Measurements from ENCODE around the gene STAG1. TPM values are rescaled to one million over a fixed set of nuclear protein-coding genes. Genes with fewer than 3 reads are reported as not detected.

Gene STAG1
- total RNA-seq, 6 experiments from 2014 or later: 33.7 to 45.3 (median 43.8) TPM

GRCh38 chr3:136543385-136543784 lies 208.8 kb downstream of the STAG1 start:
- Mint-ChIP-seq H3K4me1 (ENCODE audit: low read depth) (peaks cover 55% of the 10 kb centered on the region), H3K27ac (peak overlapping the region; percentile 32; the same call in 1 of the 2 replicates), H3K9me3 (no peaks in the 10 kb centered on the region), H3K36me3 (ENCODE audit: low read depth) (peaks cover under 1% of the 10 kb centered on the region; the same call in 1 of the 2 replicates), H3K27me3 (ENCODE audit: insufficient read depth) (no peaks in the 10 kb centered on the region; the same call in 1 of the 2 replicates), H3K4me3 (no peak overlapping the region; the same call in 1 of the 2 replicates)
- DNase-seq: no peak
- no peak for TF ChIP-seq CTCF (IDR thresholded peaks at IDR 0.05)

GRCh38 chr3:136535906-136536305 lies 216.3 kb downstream of the STAG1 start:
- peaks cover 2% of the 10 kb centered on the region; the same call in 1 of the 2 replicates for H3K27me3 Mint-ChIP-seq (ENCODE audit: insufficient read depth)
- no peak overlapping the region; the same call in 1 of the 2 replicates for H3K4me3 Mint-ChIP-seq

GRCh38 chr3:136532766-136533165 lies 219.4 kb downstream of the STAG1 start:
- Mint-ChIP-seq H3K9me3 (peaks cover 10% of the 10 kb centered on the region), H3K27ac (no peak overlapping the region), H3K27me3 (ENCODE audit: insufficient read depth) (peaks cover 2% of the 10 kb centered on the region; the same call in 1 of the 2 replicates), H3K4me3 (no peak overlapping the region), H3K4me1 (ENCODE audit: low read depth) (peaks cover 31% of the 10 kb centered on the region), H3K36me3 (ENCODE audit: low read depth) (peaks cover 28% of the 10 kb centered on the region)
- TF ChIP-seq CTCF (IDR thresholded peaks at IDR 0.05): no peak
- no peak for DNase-seq

More at GRCh38 chr3:136535906-136536305, 216.3 kb downstream of the STAG1 start:
- TF ChIP-seq CTCF (IDR thresholded peaks at IDR 0.05): no peak
- peak; percentile 72 for DNase-seq
- Mint-ChIP-seq H3K27ac (peak overlapping the region; percentile 2), H3K36me3 (ENCODE audit: low read depth) (peaks cover 18% of the 10 kb centered on the region), H3K9me3 (peaks cover 10% of the 10 kb centered on the region), H3K4me1 (ENCODE audit: low read depth) (peaks cover 33% of the 10 kb centered on the region)

- Mint-ChIP-seq H3K27me3 (ENCODE audit: insufficient read depth) (no peaks in the 10 kb centered on the region), H3K9me3 (no peaks in the 10 kb centered on the region), H3K4me3 (no peak overlapping the region), H3K36me3 (ENCODE audit: low read depth) (peaks cover 13% of the 10 kb centered on the region), H3K27ac (no peak overlapping the region), H3K4me1 (ENCODE audit: low read depth) (peaks cover 13% of the 10 kb centered on the region)
- DNase-seq: no peak
- TF ChIP-seq CTCF (IDR thresholded peaks at IDR 0.05): no peak
These were observed 234.1 kb downstream of the STAG1 start for GRCh38 chr3:136518102-136518501.

GRCh38 chr3:136516656-136517055 lies 235.5 kb downstream of the STAG1 start:
- Mint-ChIP-seq H3K4me1 (ENCODE audit: low read depth) (peaks cover 25% of the 10 kb centered on the region), H3K27me3 (ENCODE audit: insufficient read depth) (no peaks in the 10 kb centered on the region), H3K36me3 (ENCODE audit: low read depth) (peaks cover 13% of the 10 kb centered on the region), H3K27ac (no peak overlapping the region), H3K4me3 (no peak overlapping the region), H3K9me3 (no peaks in the 10 kb centered on the region)
- DNase-seq: no peak
- TF ChIP-seq CTCF (IDR thresholded peaks at IDR 0.05): no peak

All from HFFc6 (cell line).